Choroid plexus epithelial cell (primary cell): ENCODE results near the gene OGT.
"Not testable (repeated sequence)": the region's sequence is repeated elsewhere in the genome, so short reads cannot be mapped to it uniquely, and the experiment has no call there.

ENCODE experiments used
- DNase-seq: peaks from one replicate; pipeline ENCODE4 v3.0.0-alpha.2; 2010; ENCODE audit warnings: low read depth
- H3K4me3 ChIP-seq: 2 replicates; pipeline ENCODE4 v1.5.1; 2011; ENCODE audit warnings: low read depth, mild to moderate bottlenecking, control low read depth, low read length, moderate library complexity
- TF ChIP-seq, protein P1 (sequence below): conservative IDR thresholded peaks from 2 replicates; pipeline ENCODE4 v1.5.1; 2011; ENCODE audit warnings: low read depth, mild to moderate bottlenecking, control low read depth, inconsistent platforms, low read length, moderate library complexity

Gene OGT

DNA sequence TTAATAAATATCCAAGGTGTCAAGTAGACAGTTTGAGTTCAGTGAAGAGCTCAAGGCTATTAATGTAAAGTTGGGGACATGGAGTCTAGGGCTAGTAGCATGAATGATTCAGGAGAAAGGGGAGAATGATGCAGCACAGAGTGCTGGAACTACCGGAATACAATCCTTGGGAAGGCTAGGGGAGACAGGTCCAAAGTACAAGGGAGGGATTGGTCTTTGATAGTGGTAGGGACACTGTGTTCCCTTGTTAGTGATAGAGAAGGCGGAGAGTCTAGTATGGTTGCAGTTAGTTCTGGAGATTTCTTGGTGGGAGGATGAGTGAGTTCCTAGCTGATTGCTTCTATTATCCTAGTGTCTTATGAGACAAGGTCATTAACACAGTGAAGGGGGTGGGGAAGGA is 54.0 kb downstream of the OGT start:
- no peak for DNase-seq
- TF ChIP-seq, protein P1, sequence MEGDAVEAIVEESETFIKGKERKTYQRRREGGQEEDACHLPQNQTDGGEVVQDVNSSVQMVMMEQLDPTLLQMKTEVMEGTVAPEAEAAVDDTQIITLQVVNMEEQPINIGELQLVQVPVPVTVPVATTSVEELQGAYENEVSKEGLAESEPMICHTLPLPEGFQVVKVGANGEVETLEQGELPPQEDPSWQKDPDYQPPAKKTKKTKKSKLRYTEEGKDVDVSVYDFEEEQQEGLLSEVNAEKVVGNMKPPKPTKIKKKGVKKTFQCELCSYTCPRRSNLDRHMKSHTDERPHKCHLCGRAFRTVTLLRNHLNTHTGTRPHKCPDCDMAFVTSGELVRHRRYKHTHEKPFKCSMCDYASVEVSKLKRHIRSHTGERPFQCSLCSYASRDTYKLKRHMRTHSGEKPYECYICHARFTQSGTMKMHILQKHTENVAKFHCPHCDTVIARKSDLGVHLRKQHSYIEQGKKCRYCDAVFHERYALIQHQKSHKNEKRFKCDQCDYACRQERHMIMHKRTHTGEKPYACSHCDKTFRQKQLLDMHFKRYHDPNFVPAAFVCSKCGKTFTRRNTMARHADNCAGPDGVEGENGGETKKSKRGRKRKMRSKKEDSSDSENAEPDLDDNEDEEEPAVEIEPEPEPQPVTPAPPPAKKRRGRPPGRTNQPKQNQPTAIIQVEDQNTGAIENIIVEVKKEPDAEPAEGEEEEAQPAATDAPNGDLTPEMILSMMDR, result no peak
- H3K4me3 ChIP-seq, result no peak overlapping the region

DNA sequence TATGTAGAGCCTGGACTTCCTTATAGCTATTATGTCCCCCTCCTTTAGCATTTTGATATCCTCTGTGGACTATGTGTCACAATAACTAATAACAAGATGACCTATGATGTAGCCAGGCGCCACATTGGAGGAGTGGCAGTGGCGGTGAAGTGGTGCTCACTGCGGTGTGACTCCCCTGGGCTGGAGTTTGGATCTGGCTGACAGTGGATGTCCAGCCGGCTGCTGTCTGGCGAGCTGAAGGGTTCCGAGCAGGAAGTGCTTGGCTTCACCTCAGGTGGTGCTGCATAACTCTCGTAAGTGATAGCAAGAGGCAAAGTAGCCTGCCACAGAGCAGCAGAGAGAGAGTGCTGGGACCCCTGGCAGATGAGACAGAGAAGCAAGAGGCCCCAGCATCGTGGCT is 60.3 kb downstream of the OGT start:
- not testable (repeated sequence) for H3K4me3 ChIP-seq, DNase-seq

DNA sequence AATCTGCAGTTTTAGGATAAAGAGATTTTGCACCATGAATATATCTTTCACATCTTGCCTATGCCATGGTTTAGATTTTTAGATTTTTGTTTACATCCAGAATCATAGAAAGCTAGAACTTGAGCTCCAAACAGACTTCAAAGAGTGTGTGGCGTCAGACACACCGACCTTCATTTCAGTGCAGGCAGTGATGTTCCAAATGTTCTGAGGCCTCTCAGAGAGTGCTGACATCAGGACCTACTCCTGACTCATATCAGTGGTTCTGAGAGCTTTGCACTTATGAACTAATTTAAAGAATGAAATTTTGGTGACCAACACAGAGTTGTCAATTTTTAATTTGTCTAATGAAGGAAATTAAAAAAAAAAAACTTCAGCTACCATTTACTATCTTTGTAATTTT is 67.1 kb downstream of the OGT start:
- no peak for DNase-seq
- no peak overlapping the region for H3K4me3 ChIP-seq
- TF ChIP-seq, protein P1, result no peak

DNA sequence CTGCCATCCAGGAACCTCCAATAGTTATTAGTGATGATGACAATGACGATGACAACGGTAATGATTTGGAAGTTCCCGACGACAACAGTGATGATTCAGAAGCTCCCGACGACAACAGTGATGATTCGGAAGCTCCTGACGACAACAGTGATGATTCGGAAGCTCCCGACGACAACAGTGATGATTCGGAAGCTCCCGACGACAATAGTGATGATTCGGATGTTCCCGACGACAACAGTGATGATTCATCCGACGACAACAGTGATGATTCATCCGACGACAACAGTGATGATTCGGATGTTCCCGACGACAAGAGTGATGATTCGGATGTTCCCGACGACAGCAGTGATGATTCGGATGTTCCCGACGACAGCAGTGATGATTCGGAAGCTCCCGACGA is 70.7 kb downstream of the OGT start:
- no peak for DNase-seq
- no peak overlapping the region for H3K4me3 ChIP-seq
- TF ChIP-seq, protein P1, result no peak

DNA sequence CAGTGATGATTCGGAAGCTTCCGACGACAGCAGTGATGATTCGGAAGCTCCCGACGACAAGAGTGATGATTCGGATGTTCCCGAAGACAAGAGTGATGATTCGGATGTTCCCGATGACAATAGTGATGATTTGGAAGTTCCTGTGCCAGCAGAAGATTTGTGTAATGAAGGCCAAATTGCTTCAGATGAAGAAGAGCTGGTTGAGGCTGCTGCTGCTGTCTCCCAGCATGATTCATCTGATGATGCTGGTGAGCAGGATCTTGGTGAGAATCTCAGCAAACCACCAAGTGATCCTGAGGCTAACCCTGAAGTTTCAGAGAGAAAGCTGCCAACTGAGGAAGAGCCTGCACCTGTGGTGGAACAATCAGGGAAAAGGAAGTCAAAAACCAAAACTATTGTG is 71.2 kb downstream of the OGT start:
- no peak overlapping the region for H3K4me3 ChIP-seq
- DNase-seq, result peak; percentile 59
- TF ChIP-seq, protein P1, result no peak

DNA sequence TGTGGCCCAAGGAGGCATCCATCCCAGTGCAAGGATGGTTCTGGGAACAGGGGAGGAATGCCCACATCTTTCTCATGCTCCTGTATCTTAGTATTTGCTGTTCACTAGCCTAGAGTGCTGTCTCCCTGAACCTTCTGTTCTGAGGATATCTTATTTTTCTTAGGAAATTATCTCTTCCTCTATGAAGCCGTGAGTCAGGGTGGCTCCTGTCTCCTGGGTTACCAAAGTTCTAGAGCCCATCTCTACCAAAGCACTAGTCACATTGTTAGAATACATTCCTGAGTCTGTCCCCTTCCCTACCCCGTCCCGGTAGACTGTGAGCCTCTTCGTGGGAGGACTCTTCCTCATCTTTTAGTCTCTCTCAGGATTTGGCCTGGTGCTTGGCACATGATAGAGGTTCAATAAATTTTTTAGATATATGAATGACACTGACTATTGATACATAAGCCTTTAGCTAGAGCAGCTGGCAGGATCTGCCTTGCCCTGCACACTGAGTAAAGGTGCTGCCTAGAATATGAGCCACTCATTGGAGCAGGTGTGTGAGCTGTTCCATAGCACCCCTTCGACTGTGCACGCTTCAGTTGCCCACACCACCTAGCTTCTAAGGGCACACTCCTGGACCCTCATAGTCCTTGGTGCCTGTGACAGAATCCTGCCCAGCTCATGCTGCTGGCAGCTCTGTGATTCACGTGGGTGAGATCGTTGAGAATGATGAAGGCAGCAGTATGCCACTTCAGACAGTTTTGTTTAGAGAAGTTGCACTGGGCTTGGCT is 72.1 kb downstream of the OGT start:
- no peak for DNase-seq
- TF ChIP-seq, protein P1, result no peak
- no peak overlapping the region for H3K4me3 ChIP-seq

DNA sequence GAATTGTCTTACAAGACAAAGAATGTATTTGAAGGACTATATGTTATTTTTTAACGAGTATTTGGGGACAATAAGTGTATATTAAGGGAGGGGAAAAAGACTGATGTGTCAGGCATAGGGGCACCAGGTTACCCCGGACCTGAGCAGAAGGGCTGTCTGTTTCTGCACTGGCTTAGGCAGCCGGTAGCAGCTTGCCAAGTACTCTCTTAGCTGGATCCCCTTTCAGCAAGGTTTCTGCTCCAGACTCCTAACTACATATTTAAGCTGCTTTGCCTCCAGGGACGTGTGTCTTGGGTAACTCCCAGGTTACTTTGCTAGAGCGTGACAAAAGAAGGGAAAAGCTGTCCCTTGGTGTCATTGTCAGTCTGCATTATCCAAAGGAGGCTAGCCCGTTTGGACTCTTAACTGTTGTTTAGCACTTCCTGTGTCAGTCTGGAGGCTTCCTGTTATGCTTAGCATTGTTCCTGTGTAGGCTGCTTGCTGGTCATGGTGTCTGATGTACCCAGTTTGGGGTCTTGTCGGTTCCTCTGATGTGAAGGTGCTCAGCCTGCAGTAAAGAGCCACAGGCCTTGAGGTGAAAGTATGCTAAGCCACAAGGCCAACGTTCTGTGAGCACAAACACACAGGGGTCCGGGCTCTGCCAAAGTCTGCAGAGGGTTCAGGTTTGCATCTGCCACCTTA is 73.8 kb downstream of the OGT start:
- TF ChIP-seq, protein P1, result no peak
- H3K4me3 ChIP-seq, result no peak overlapping the region
- DNase-seq, result no peak
